ENCODE measurements around the gene ALPK3. TPM values are rescaled to one million over a fixed set of nuclear protein-coding genes. Genes with fewer than 3 reads are reported as not detected.

Gene ALPK3
- total RNA-seq, 1 experiment from 2014 or later: 2.0 TPM

- Histone ChIP-seq H2AFZ (ENCODE audit: low read depth, low read length, poor library complexity, severe bottlenecking) (no peak overlapping the region), H3K27ac (ENCODE audit: low read depth, low read length) (no peak overlapping the region), H4K20me1 (ENCODE audit: insufficient read depth) (no peaks in the 10 kb centered on the region), H3K9ac (ENCODE audit: low read length) (no peak overlapping the region), H3K9me2 (ENCODE audit: insufficient read depth) (no peaks in the 10 kb centered on the region), H3K4me2 (ENCODE audit: low read length) (no peak overlapping the region), H3K36me3 (ENCODE audit: control insufficient read depth in 1 of 2, insufficient read depth in 2 of 2, low read length in 2 of 2) (peaks cover 12 to 33% of the 10 kb centered on the region in 2 experiments; a peak in 2 of 4 replicates), H3K27me3 (ENCODE audit: insufficient read depth, low read length) (no peaks in the 10 kb centered on the region), H3K79me2 (ENCODE audit: insufficient read depth, low read length) (peaks cover 72% of the 10 kb centered on the region), H3K4me1 (ENCODE audit: control insufficient read depth in 1 of 2, insufficient read depth in 2 of 2, low read length in 2 of 2) (no peaks in the 10 kb centered on the region), H3K4me3 (replicated peaks in 1 of 2; ENCODE audit: low read depth in 1 of 2, low read length in 2 of 2) (no peak overlapping the region), H3K9me3 (ENCODE audit: control insufficient read depth in 1 of 2, insufficient read depth in 1 of 2, low read depth in 1 of 2, low read length in 2 of 2) (no peaks in the 10 kb centered on the region)
- no peak for ATAC-seq
- ChIA-PET POLR2A (no interaction called here), RAD21 (ENCODE audit: low non-redundant PET in 1 of 2, low total read pairs in 2 of 2, uncharacterized antibody in 2 of 2, unreplicated experiment in 2 of 2) (no interaction called here), CTCF (no interaction called here)
- TF ChIP-seq ZFX (IDR thresholded peaks at IDR 0.05) (no peak), POLR2AphosphoS5 (IDR thresholded peaks at IDR 0.05; ENCODE audit: low read depth, low read length) (no peak), FOSL1 (IDR thresholded peaks at IDR 0.05; ENCODE audit: low read depth) (no peak), REST (IDR thresholded peaks at IDR 0.05; ENCODE audit: low read depth) (no peak), TCF7L2 (IDR thresholded peaks at IDR 0.05; ENCODE audit: borderline replicate concordance, extremely low read depth, insufficient read depth, insufficient read length) (no peak), CBX3 (IDR thresholded peaks at IDR 0.05; ENCODE audit: low read depth) (no peak), SRF (IDR thresholded peaks at IDR 0.05; ENCODE audit: low read depth) (no peak), EGR1 (IDR thresholded peaks at IDR 0.05; ENCODE audit: low read depth) (no peak), CEBPB (IDR thresholded peaks at IDR 0.05; ENCODE audit: low read depth) (no peak), MAX (IDR thresholded peaks at IDR 0.05) (no peak)
- no TSS peak for BruUV-seq (replicated peaks)
- intact Hi-C loops (cut with micrococcal nuclease): no loop called here
- DNase-seq (ENCODE audit: low read depth, low spot score): no peak
Measured at GRCh38 chr15:84784262-84784661, 32.9 kb upstream of the ALPK3 start.
